ENCODE data around the gene DEGS2.
"Not testable (repeated sequence)": the region's sequence is repeated elsewhere in the genome, so short reads cannot be mapped to it uniquely, and the experiment has no call there.

DEGS2 gene

DNA sequence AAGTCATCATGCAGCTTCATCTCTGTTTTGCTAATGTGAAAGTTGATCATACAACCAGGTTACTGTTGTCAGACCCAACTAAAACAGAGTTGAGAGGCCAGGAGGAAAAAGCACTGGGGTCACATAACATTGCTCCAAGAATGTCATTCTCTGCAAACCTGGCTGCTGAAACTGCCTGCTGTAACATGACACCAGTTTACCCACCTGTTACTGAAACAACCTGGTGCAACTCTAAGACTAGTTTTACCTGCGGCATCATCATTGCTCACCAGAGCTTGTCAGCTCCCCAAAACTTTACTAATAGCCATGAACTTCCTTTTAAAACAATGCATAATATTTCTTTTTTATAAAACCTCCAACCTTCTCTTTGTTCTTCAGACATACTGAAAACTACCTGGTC, 30.7 kb upstream of the DEGS2 start:
- no peak overlapping the region for H3K4me3 ChIP-seq (ENCODE audit: low read depth, low read length)
- TF ChIP-seq, protein P1, sequence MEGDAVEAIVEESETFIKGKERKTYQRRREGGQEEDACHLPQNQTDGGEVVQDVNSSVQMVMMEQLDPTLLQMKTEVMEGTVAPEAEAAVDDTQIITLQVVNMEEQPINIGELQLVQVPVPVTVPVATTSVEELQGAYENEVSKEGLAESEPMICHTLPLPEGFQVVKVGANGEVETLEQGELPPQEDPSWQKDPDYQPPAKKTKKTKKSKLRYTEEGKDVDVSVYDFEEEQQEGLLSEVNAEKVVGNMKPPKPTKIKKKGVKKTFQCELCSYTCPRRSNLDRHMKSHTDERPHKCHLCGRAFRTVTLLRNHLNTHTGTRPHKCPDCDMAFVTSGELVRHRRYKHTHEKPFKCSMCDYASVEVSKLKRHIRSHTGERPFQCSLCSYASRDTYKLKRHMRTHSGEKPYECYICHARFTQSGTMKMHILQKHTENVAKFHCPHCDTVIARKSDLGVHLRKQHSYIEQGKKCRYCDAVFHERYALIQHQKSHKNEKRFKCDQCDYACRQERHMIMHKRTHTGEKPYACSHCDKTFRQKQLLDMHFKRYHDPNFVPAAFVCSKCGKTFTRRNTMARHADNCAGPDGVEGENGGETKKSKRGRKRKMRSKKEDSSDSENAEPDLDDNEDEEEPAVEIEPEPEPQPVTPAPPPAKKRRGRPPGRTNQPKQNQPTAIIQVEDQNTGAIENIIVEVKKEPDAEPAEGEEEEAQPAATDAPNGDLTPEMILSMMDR (IDR thresholded peaks at IDR 0.05; ENCODE audit: borderline replicate concordance, insufficient read depth, low read depth, low read length) = no peak

DNA sequence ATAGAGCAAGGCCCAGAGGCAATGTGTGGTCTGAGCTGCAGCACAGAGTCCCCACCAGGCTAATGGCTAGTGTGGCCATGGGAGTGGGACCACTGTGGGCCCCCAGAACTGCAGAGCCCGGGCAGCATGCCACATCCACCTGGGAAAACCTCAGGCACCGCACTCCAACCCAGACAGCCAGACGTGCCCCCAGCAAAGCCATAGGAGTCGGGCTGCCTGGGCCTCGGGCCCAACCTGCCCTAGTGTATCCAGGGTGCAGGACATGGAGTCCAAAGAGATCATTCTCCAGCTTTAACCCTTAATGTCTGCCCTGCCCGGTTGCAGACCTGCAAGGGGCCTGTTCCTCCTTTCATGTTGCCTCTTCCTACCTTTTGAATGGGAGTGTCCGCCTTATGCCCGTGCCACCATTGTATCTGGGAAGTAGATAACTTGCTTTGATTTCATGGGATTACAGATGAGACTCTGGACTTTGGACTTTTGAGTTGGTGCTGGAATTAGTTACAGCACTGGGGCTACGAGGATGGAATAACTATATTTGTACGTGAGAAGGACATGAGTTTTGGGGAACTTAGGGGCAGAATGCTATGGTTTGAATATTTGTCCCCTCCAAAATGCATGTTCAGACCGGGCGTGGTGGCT, 29.1 kb upstream of the DEGS2 start:
- TF ChIP-seq, protein P1 (IDR thresholded peaks at IDR 0.05; ENCODE audit: borderline replicate concordance, insufficient read depth, low read depth, low read length) = no peak
- H3K4me3 ChIP-seq (ENCODE audit: low read depth, low read length) = no peak overlapping the region

DNA sequence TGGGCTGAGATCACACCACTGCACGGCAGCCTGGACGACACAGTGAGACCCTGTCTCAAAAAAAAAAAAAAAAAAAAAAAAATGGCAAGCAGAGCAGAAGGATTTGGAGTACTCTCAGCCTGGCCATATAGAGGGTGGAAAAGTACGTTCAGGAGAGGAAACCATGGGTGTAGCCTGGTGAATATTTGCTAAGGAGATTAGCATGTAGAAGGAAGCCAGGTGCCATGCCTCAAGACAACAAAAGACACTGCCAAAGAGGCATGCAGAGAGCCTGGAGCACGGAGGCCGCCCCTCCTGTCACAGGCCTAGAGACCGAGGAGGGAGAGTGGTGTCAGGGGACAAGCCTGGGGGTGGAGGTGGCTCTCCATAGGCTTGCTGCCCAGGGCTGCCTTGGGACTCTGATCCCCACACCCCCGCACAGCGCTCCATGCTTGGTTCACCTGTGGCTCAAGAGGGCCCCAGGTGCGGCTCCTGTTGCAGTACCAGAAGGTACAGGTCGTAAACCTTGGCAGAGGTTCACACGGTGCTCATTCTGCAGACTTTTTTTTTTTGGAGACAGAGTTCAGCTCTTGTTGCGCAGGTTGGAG, 27.9 kb upstream of the DEGS2 start:
- no peak overlapping the region for H3K4me3 ChIP-seq (ENCODE audit: low read depth, low read length)
- TF ChIP-seq, protein P1 (IDR thresholded peaks at IDR 0.05; ENCODE audit: borderline replicate concordance, insufficient read depth, low read depth, low read length) = no peak

DNA sequence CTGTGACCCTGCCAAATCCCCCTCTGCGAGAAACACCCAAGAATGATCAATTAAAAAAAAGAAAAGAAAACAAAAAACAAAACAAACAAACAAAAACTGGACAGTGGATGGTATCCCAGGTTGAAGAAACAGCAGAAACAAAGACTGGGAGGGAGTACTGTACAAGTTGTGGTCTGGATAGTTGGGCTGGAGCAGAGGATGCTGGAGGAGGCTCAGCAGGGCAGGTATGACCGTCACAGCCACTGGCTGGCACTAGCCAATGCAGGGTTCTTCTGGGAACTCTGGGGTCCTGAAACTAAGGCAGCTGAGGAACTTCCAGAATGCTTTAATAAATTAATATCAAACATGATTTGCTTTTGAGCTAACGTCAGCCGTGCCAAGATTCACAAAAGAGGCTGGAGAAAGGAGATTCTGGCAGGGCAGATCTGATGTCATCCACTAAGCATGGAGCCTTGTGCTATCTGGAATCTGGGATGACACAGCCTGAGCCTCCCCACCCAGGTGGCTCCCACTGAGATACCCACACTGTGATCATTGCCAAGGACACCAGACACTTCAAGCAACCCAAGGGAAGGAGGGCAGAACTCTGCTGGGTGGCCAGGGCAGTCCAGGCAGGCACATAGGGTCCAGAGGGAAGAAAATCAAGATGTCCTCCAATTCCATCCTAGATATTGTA, 22.6 kb upstream of the DEGS2 start:
- H3K4me3 ChIP-seq (ENCODE audit: low read depth, low read length) = not testable (repeated sequence)

DNA sequence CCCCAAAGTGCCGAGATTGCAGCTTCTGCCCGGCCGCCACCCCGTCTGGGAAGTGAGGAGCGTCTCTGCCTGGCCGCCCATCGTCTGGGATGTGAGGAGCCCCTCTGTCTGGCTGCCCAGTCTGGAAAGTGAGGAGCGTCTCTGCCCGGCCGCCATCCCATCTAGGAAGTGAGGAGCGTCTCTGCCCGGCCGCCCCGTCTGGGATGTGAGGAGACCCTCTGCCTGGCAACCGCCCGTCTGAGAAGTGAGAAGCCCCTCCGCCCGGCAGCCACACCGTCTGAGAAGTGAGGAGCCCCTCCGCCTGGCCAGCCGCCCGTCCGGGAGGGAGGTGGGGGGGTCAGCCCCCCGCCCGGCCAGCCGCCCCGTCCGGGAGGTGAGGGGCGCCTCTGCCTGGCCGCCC, 21.2 kb upstream of the DEGS2 start:
- H3K4me3 ChIP-seq (ENCODE audit: low read depth, low read length) = not testable (repeated sequence)

DNA sequence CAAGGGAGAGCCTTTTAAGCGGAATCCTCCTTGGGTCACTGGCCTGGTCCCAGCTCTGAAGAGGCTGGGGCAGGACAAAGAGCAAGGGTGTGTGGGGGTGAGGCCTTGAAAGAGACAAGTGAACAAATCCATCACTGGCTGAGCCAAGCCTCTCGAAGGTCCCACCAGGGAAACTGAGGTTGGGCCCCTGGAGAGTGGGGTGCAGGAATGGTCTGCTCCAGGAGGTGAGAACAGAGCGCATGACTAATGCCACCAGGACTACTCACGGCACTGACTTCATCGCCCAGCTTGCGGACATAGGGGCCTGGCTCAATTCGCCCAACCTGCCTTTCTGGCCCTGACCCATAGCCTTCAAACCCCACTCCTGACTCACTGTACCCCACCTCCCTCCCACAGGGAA, 19.2 kb upstream of the DEGS2 start:
- H3K4me3 ChIP-seq (ENCODE audit: low read depth, low read length) = no peak overlapping the region
- TF ChIP-seq, protein P1 (IDR thresholded peaks at IDR 0.05; ENCODE audit: borderline replicate concordance, insufficient read depth, low read depth, low read length) = no peak

DNA sequence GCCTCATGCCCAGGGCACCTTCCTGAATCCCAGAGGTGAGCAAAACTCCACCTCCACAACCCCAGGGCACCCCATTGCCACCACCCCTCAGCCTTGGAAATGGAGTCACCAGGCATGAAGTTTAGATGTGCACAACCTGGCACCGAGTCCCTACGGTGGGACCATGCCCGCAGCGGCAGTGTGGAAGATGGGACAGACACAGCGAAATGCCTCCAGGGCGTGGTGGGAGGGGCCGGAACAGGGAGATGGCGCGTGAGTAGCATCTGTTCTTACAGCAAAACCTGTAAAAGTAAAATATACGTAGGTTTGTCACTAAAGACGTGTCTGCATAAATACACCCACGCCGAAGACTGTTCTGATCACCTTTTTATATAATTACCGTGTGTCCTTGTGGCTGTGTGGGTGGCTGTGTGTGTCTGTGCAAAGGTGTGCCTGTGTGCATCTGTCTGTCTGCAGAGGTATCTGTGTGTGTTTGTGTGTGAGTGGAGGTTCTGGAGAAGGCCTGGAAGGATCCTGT, 17.4 kb upstream of the DEGS2 start:
- H3K4me3 ChIP-seq (ENCODE audit: low read depth, low read length) = no peak overlapping the region
- TF ChIP-seq, protein P1 (IDR thresholded peaks at IDR 0.05; ENCODE audit: borderline replicate concordance, insufficient read depth, low read depth, low read length) = no peak

DNA sequence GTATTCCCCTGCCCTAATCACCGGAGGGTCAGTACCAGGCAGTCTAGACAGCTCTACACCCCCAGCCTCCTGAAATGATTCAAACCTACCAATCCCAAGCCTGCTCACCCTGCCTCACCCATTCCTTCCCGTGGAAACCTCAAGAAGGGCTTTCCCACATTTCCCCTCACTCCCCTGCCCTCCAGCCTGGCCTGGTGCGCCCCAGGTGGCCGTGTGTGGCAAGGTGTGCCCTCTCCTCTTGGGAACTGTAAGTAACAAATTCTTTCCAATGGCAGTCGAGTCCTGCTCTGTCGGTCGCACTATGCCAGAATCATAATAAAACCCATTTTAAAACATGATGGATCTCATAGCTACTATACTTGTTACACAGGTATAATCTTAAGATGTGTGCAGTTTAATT, 13.9 kb upstream of the DEGS2 start:
- H3K4me3 ChIP-seq (ENCODE audit: low read depth, low read length) = no peak overlapping the region
- TF ChIP-seq, protein P1 (IDR thresholded peaks at IDR 0.05; ENCODE audit: borderline replicate concordance, insufficient read depth, low read depth, low read length) = 0 out of 2 replicates have a peak, but pooled peaks have one; percentile 4

Data from GM12875 (cell line).